Stimulated activated CD4-positive, alpha-beta T cell treated with anti-CD3 and anti-CD28 coated beads, TNF-alpha, amount 100 ng/mL, for 48 hours (primary cell): ENCODE measurements around the gene TOR1A.

Experiments used
- DNase-seq, 3 donors: peaks; one replicate each; pipeline ENCODE4 v3.0.0-alpha.2; 2020; ENCODE audit warnings: low read depth in 3 of 3

TOR1A gene

DNA sequence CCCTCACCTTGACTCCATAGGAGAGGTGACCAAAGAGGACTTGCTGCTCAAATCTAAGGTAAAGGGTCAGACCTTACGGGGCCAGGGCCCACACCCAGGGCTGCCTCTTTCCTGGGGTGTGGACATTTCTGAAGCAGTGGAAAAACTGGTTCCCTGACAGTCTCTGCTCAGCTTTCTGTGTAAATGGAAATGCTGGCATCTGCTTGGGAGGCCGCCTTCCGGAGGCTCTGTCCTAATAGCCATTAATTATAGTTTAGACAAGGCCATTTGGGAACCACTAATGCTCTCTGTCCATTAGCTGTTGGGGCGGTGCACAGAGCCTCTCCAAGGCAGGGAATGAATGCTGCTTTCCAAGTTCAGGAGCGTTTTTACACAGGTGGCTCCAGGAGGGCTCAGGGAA, 28.6 kb upstream of the TOR1A start:
- DNase-seq = no peak

DNA sequence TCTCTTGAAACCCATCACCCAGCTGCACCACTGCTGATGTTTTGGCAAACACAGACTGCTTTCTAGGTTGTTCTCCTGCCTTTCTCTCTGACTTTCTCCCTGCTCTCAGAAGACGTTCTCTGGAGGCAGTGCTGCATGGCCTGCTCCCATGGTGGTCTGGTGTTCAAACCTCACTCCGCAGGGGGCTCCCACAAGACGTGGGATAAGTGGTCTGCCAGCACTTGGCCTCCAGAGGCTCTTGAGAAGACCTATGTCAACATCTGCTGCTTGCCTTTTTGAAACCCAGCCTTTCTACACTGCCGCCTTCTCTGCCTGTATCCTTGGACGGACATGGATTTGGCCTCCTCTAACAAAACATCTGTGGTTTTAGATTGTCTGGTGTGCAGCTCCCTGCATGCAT, 27.9 kb upstream of the TOR1A start:
- no peak for DNase-seq

DNA sequence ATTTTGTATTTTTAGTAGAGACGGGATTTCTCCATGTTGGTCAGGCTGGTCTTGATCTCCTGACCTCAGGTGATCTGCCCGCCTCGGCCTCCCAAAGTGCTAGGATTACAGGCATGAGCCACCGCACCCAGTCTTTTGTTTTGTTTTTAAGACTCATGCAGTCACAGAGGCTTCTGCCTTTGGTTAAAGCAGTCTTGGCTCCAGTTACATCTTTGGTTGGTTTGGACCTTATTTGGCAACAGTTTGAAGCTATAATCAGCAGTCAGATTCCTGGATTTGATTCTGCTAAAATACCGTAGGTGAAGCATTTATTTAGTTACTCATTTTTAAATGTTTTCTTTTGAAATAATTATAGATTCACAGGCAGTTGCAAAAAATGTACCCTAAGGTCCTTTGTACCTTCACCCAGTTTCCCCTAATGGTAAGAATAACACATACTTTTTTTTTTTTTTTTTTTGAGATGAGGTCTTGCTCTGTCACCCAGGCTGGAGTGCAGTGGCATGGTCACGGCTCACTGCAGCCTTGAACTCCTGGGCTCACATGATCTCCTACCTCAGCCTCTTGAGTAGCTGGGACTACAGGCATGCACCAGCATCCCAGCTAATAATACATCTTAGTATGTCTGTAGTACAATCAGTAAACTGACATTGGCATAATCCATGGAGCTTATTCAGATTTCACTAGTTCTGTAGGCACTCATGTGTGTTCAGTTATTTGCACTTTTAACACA, 27.1 kb upstream of the TOR1A start:
- no peak for DNase-seq

DNA sequence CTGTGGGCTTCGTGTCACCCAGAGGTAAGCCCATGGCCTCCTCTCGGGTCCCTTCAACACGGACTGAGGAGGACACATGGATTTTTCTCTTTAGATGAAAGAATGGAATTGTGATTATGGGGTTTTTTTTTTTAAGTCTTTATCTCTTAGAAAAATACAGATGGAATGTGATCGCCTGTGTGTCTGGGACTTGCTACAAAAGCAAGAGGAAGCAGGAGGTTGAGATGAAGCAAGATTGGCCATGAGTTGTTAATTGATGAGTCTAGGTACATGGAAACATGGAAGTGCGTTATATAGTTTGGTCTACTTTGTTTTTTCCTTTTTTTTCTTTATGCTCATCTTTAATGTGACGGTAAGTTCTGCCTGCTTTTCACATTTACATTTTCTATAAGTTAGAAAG, 26.0 kb upstream of the TOR1A start:
- no peak for DNase-seq

DNA sequence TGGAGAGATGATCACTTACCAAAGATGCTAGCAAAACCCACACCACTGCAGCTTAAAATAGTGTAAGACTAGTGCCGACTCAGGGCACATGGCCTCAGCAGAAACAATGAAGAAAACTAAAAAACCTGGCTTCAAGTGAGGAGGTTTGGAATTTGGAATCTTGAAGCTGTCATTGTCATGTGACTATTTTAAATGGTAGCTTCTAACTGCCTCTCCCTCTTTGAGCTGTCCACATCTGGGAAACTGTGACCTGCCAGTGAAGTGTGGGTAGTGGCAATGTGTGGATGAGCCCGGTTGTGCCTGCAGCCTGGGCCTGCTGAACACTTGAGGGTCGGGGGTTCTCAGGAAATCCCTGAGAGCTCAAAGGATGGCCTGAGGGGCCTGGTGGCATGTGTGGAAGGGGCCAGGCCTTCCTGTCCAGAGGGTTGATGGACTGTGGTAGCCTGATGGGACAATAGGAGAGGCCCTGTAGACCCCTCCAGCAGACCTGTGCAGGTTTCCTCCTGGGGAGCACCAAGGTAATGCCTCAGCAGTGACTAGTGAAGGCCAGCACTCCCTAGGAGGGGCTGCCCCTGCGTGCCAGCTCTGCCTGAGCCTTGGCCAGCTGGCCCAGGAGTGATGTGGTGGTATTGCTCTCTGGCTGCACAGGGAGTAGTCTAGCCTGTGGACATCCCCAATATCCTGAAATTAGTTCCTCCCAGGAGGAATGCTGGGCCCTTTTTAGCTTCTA, 24.9 kb upstream of the TOR1A start:
- no peak for DNase-seq

DNA sequence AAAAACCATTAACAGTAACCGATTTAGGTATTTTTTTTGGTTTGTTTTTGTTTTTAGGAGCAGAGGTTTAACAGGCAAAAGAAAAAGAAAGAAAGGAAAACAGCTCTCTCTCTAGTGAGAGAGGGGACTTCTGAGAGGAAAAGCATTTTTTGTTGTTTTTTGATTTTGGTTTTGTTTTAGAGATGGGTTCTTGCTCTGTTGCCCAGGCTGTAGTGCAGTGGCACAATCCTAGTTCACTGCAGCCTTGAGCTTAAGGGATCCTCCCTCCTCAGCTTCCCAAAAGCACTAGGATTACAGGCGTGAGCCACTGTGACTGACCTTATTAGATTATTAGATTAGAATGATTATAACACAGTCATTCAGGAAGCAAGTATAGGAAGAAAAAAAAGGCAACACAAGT, 21.4 kb upstream of the TOR1A start:
- DNase-seq = no peak

DNA sequence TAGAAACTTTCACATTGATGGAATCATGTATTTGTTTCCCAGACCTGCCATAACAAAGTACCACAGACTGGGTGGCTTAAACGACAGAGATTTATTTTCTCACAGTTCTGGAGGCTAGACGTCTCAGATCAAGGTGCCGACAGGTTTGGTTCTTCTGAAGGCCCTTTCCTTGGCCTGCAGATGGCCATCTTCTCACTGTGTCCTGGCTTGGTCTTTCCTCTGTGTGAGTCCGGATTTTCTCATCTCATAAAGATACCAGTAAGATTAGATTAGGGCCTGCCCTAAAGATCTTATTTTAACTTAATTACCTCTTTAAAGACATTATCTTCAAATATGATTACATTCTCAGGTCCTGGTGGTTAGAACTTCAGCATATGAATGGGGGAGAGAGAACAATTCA, 17.1 kb upstream of the TOR1A start:
- DNase-seq = no peak

DNA sequence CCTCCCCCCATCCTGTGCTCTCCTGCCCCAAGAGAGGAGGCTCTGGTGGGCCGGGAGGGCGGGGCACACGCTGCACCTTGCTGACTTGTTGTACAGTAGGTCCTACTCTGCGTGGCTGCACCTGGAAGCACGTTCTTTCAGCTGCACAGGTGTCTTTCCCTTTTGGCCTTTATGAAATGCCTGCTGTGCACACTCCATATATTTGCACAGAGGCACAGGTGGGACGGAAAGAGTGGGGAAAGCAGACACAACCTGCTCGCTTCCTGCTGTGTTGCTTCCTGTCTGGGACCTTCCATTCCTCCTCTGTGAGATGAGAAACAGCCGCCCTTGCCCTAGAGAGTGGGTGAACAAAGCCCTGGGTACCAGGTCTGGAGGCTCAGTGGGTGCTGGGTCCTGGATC, 16.1 kb upstream of the TOR1A start:
- DNase-seq = no peak

DNA sequence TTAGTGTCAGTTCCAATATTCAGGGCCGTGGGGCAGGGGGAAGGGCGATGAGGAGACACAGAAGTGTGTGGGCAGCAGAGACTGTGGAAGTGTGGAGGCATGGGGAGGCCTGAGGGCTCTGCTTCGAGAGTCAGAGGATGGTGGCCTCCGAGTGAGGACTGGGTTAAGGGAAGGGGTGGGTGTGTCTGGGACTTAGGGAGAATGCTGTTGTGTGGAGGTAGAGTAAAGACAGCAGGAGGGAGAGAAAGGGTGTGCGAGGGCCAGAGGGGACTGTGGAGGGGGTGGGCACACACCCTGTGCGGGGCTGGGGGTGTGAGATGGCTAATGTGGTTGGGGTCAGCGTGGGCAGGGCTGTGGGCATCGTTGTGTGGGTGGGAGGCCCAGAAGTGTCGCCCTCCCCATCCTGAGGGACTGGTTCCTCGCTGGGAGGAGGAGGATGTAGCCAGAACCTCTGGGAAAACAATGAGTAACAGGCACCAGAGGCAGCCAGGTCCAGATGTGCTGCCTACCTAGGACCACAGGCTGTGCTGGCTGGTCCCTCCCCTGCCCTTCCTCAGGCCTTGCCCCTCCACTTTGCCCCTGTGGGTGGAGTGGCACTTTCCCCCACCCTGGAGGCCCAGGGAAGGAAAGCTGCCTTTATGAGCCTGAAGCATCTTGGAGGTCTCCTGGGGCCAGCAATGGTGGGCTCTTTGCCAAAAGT, 15.5 kb upstream of the TOR1A start:
- no peak for DNase-seq

DNA sequence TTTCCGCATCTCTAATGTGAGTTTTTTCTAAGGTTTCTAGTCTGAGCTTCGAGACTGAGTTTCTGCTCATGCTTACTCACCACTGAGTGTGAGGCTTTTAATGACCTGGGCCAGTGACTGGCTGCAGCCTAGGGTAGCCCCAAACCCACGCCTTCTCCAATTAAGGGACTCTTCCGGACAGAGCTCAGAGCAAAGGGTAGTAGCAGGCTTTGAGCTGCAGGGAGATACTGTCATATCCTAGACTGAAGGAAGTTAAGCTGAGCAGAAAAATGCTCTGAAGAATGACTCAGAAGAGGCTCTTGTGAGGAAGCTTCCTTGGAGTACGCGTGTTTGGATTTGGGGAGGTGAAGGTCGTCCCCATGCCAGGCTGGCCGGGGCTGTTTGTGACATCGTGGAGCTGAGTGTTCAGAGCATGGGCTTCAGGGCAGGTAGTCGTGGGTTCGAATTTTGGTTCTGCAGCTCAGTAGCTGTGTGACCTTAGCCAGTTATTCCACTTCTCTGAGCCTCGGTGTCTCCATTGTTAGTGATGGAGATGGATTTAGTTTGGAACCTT, 14.8 kb upstream of the TOR1A start:
- no peak for DNase-seq

DNA sequence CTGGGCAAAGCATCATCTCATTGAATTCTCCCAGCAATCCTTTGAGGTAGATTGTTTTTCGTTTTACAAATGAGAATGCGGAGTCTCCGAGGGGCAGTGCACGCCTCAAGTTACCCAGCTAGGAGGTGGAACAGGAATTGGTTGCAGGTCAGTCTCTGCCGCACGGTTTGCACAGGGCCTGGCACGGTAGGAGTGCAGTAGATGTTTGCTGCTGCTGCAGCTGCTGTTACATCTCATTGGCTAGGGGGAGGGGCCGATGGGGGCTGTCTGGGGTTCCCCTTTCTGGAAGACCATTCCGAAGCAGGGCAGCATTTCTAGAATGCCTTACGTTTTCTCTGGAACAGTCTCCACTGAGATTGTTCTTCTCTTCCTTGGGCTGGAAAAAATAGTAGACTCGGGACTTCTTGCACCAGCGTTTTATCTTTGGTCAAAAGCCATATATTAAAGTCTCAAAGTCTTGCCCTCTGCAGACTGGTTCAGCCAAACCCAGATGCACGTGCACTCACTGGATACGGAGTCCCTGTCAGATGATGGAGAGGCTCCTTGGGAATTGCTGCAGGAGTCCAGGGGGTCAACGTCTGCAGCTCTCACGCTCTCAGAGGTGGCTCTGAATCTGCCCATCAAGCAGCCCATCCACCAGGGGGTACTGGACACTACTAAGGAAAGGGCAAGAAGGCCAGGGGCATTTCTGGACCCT, 12.5 kb upstream of the TOR1A start:
- DNase-seq = no peak

DNA sequence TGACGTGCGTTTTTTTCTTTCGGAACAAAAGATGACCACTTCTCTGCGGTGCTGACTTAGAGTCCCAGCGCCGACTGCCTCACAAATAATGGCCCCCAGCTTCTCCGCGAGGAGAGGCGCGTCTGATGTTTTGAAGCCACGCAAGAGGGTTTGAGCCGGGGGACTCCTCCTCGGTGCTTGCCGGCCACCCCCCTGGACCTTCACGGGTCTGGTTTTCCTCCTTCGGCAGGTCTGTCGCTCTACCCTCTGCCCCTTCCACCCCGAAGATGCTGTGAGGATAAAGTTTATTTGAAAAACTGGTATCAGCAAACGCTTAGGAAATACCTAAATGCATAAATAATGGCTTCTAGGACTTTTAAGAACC, 11.9 kb upstream of the TOR1A start:
- no peak for DNase-seq

DNA sequence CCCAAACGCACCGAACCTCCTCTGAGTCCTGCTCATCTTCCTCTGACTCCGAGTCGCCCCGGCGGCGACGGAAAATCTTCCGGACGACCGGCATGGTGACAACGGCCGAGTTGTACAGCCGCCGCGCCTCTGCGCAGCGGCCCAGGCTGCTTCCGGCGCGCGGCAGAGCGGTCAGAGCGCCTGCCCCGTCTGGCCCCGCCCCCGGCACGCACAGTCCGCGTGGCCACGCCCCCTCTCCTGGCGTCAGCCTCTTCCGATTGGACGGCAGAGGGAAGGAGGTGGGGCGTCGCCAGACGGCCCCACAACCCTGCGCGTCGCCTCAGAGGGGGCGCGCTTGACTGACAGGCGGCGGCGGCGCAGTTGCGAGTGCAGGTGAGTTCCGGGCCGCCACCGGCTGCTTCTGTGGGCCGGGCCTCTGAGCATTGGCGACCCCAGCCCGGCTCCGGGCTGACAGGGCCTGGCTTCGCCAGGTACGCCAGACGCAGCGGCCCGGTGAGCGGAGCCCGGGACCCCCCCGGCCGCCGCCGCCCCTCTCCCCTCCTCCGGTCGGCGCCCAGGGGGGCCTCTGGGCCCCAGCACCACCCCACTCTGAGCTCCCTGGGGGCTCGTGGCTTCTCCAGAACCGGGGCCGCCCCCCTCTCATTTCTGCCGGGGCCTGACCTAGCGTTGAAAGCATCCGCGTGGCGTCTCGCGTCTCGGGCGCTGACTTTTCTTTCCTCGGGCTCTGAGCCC, 11.4 kb upstream of the TOR1A start, which contains the start of the genes C9orf78 and USP20:
Gene C9orf78 (minus strand): TSS at position 148 of the 732 bp plus-strand sequence. CDS start 54 bp downstream, at position 94.
Gene USP20 (plus strand): TSS at position 331 of the 732 bp plus-strand sequence. CDS start 17,098 bp downstream, outside the sequence.
- peak; percentile 93 to 99 (median 96) for DNase-seq

DNA sequence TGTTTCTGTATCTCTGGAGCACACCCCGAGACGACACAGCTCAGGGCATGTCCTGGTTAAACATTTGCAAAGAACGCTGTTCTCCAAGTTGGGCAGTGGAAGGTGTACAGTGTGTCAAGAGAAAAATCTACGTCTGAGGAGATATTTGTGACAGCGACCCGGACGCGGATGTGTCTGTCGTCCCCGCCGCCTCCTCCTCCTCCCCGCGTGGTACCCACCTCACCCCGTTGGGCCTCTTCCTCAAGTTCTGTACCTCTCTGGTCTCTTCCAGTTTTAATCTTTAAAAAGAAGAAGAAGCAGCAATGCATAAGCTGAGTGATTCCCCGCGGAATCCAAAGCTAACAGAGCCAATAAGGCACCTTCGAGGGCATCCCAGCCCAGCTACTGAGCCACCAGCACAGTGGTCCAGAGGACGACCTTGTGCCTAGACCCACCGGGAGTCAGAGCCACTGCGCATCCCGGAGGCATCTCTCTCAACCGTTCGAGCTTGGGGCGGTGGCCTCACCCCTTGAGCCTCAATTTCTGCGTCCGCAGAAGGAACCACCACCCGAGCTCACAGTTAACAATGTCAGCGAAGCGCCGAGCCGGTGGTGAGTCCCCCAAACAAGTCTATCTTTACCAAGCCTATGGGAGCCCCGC, 10.7 kb upstream of the TOR1A start:
- DNase-seq = no peak

DNA sequence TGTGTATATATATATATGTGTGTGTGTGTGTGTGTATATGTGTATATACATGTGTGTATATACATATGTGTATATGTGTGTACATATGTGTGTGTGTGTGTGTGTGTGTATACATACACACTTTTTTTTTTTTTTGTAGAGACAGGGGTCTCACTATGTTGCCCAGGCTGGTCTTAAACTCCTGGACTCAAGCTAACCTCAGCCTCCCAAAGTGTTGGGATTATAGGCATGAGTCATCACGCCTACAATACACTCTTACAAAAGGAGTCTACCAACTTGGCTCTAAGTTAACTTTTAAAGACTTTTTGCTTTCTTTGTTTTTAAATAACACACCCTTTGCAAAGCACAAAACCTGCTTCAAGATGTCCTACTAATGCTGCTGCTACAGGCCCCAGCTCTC, 9.0 kb upstream of the TOR1A start:
- DNase-seq = no peak

DNA sequence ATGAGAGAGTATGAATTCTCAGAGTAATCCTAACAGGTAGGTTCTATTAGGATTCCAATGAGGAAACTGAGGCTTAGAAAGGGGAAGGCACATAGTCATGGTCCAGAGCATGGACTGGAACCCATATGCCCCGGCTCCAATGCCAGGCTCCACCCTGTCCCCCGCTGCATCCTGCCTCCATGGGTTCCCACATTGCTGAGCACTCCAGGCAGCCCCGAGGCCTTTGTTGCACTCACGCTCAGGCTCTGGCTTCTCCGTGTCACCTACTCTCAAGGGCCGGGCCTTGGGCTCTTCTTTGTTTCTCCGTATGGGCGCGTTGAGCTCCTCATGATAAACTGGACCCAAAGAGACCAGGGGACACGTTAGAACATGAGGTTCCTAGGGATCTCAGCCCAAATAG, 5.0 kb upstream of the TOR1A start:
- DNase-seq = no peak

DNA sequence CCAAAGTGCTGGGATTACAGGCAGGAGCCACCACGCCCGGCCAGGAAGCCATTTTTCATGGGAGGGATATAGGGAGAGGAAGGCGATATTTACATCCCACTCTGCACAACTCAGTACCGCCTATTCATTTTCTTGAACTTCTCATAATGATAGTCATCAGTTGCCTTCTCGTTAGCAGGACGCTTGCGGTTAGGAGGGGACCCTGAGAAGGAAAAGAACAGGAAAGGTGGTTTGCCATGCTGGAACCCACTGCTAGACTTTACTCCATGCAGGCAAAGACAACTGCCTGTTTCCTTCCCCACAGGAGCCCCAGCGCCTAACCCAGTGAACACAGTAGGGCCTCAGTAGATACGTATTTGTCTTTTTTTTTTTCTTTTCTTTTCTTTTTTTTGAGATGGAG, 4.1 kb upstream of the TOR1A start:
- DNase-seq = no peak

DNA sequence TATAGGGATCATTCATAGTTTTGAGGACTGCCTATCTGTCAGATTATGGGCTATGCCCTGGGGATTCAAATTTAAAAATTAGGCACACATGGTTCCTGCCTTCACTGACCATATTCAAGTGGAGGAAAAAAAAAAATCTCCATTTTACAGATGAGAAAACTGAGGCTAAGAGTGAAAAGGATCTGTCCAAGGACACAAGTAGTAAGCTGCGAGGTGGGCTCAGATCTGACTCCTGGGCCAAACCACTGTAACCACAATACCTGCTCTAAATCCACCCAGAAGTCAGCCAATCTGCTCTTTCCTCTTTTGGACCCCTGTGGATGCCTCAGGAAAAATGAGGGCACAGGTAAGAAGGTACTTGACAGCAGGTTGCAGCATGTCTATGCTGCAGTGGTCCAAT, 2.8 kb upstream of the TOR1A start:
- DNase-seq = no peak

DNA sequence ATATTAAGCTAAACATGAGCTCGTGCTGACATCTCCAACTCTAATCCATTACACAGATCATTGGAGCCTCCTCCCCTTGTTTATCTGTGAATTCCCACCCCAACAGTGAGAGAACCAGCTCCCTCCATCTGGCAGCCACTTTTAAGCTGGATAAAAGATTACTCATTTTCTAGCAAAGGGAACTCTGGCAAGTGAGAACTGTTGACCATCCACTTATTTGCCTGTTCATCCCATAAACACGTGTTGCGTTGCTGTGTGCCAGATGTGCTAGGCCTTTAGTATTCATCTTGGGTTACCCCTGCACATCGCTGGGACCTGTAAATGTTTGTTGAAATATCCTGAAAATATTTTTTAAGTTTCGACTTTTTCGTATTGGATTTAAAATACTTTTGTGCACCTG, 2.4 kb upstream of the TOR1A start:
- DNase-seq = no peak

DNA sequence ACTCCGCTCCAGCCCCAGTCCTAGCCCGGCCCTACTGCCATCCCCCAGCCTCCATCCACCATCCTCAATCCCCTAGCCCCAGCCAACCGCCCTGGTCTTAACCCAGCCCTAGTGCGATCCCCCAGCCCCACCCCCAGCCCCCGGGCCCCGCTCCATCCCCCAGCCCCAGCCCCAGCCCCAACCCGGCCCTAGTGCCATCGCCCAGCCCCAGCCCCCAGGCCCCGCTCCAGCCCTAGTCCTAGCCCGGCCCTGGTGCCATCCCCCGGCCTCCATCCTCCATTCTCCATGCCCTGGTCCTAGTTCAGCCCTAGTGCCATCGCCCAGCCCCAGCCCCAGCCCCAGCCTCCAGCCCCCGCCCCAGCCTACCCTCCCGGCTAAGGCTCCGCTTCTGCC, 398 bp downstream of the TOR1A start:
- no peak for DNase-seq
